Erythroblast (primary cell): ENCODE results near the gene ABCF2.

ENCODE experiments used
- GATA1 ChIP-seq: IDR thresholded peaks from 2 replicates; pipeline ENCODE4 v1.6.1; 2011; ENCODE audit warnings: low read depth, mild to moderate bottlenecking, control low read depth, low read length, moderate library complexity
- POLR2A ChIP-seq: IDR thresholded peaks from 2 replicates; pipeline ENCODE4 v1.6.1; 2011; ENCODE audit warnings: mild to moderate bottlenecking, low read length

DNA sequence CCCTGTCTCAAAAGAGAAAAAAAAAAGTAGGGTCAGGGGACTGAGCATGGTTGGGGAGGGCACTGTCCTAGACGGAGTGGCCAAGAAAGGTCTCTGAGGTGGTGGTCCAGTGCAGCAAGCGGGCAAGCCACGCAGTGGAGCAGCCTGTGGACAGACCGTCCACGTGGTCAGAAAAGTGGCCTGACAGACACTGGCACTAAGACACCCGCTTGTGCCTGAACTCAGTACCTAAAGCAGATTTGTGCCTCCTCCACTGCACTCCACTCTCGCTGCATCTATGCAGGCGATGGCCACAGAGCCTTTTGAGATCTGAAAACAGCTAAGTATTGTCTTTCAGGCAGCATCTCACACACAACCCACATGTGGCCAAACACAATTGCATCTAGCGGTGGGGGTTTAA lies 48.8 kb downstream of the ABCF2 start:
- TF ChIP-seq POLR2A (no peak), GATA1 (no peak)
